NCI-H2227 (cell line): ENCODE results near the gene TMEM51.

Source experiments
- DNase-seq: peaks from one replicate; lab custom pipeline; 2025; ENCODE audit not compliant: unreplicated experiment; lab: John Stamatoyannopoulos, UW

The TMEM51 gene

GRCh38 chr1:15152318-15153183, 996 bp upstream of the TMEM51 start:
- DNase-seq, result peak; percentile 85

- peak; percentile 79 for DNase-seq
Measured at GRCh38 chr1:15153842-15154479, 414 bp downstream of the TMEM51 start.

GRCh38 chr1:15154480-15155036, 1.0 kb downstream of the TMEM51 start:
- DNase-seq, result peak; percentile 63

- DNase-seq, result no peak
Measured at GRCh38 chr1:15155191-15155590, 1.6 kb downstream of the TMEM51 start.

- no peak for DNase-seq
Measured at GRCh38 chr1:15155888-15156741, 2.6 kb downstream of the TMEM51 start.

- DNase-seq, result no peak
Measured at GRCh38 chr1:15156807-15157380, 3.3 kb downstream of the TMEM51 start.

- no peak for DNase-seq
Measured at GRCh38 chr1:15157524-15158399, 4.2 kb downstream of the TMEM51 start.

GRCh38 chr1:15158506-15159165, 5.1 kb downstream of the TMEM51 start:
- no peak for DNase-seq

- DNase-seq, result no peak
Measured at GRCh38 chr1:15159166-15159555, 5.6 kb downstream of the TMEM51 start.

- no peak for DNase-seq
Measured at GRCh38 chr1:15160626-15161025, 7.1 kb downstream of the TMEM51 start.

- no peak for DNase-seq
Measured at GRCh38 chr1:15167386-15167785, 13.8 kb downstream of the TMEM51 start.

GRCh38 chr1:15168479-15168878, 14.9 kb downstream of the TMEM51 start:
- no peak for DNase-seq

GRCh38 chr1:15170071-15170470, 16.5 kb downstream of the TMEM51 start:
- no peak for DNase-seq

GRCh38 chr1:15171271-15171908, 17.8 kb downstream of the TMEM51 start:
- no peak for DNase-seq

- no peak for DNase-seq
Measured at GRCh38 chr1:15172405-15173259, 19.1 kb downstream of the TMEM51 start.

- no peak for DNase-seq
Measured at GRCh38 chr1:15173863-15174614, 20.5 kb downstream of the TMEM51 start.

- DNase-seq, result no peak
Measured at GRCh38 chr1:15174615-15174983, 21.1 kb downstream of the TMEM51 start.
